HFF-Myc (cell line): ENCODE measurements around the gene CDC42EP2.

Experiments
- DNase-seq: peaks from one replicate; pipeline ENCODE4 v3.0.0-alpha.2; 2011; ENCODE audit warnings: low read depth; ENCODE audit errors: extremely low read depth
- H3K4me3 ChIP-seq: replicated peaks from 2 replicates; pipeline ENCODE4 v1.5.1; 2011; ENCODE audit warnings: low read depth, mild to moderate bottlenecking, control low read depth, low read length
- CTCF ChIP-seq: IDR thresholded peaks from 2 replicates; pipeline ENCODE4 v1.5.1; 2012; ENCODE audit warnings: mild to moderate bottlenecking, low read depth, low read length, control low read depth; ENCODE audit errors: missing control alignments

Gene CDC42EP2

DNA sequence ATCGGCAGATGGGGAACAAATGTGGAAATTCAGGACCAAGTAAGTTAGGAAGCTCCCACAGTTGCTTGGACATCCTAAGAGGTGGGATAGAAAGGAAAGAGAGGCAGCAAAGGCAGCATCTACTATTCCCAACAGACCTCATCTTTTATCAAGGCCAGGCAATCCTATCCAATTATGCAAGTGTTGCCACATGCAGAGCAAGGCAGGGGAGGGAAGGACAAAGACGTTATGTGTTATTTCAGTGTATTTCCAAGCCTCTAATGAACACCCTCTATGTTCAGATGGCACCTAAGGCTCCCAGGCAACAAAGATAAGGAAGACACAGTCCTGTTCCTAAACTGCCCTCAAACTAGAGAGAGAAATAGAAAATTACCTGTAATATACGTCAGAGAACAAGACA is 49.1 kb downstream of the CDC42EP2 start:
- no peak overlapping the region for H3K4me3 ChIP-seq
- TF ChIP-seq CTCF, result no peak
- no peak for DNase-seq

- no peak overlapping the region for H3K4me3 ChIP-seq
- DNase-seq, result peak; percentile 55
- TF ChIP-seq CTCF, result peak; percentile 58
These were observed 51.7 kb downstream of the CDC42EP2 start for GRCh38 chr11:65366340-65366773.

GRCh38 chr11:65370659-65371049 is 56.0 kb downstream of the CDC42EP2 start:
- H3K4me3 ChIP-seq, result no peak overlapping the region
- no peak for TF ChIP-seq CTCF
- DNase-seq, result no peak
